Ascending aorta (tissue), 2 donors: ENCODE data around the gene PLCB3. TPM values are rescaled to one million over a fixed set of nuclear protein-coding genes. Genes with fewer than 3 reads are reported as not detected.
A peak's percentile ranks its signal among the peaks of the same experiment; 100 is the strongest.

Experiments
- DNase-seq, 2 donors: peaks; one replicate each; pipeline ENCODE4 v3.0.0-alpha.2; 2019; ENCODE audit warnings: low spot score in 2 of 2
- H3K27ac ChIP-seq, 2 donors: fragments of 200-600 bp; sonication (generic); one replicate each; pipeline ENCODE4 v1.5.1; 2016 to 2017; ENCODE audit warnings: mild to moderate bottlenecking in 1 of 2
- H3K27me3 ChIP-seq: fragments of 200-600 bp; sonication (generic); one replicate; pipeline ENCODE4 v1.5.1; 2017
- H3K36me3 ChIP-seq, 2 donors: fragments of 200-600 bp; sonication (generic); one replicate each; pipeline ENCODE4 v1.5.1; 2016
- H3K4me1 ChIP-seq, 2 donors: fragments of 200-600 bp; sonication (generic); one replicate each; pipeline ENCODE4 v1.5.1; 2016 to 2017; ENCODE audit warnings: mild to moderate bottlenecking in 1 of 2
- H3K4me3 ChIP-seq, 2 donors: fragments of 200-600 bp; sonication (generic); one replicate each; pipeline ENCODE4 v1.5.1; 2016 to 2017; ENCODE audit warnings: mild to moderate bottlenecking in 1 of 2
- H3K9me3 ChIP-seq, 2 donors: fragments of 200-600 bp; sonication (generic); one replicate each; pipeline ENCODE4 v1.5.1; 2016
- CTCF ChIP-seq, 3 experiments: fragments of 200-600 bp in 2 of 3; fragments of 450-650 bp in 1 of 3; sonication (generic) in 2 of 3; IDR thresholded peaks; one replicate each; pipeline ENCODE4 v1.5.1; 2016 to 2019; ENCODE audit warnings: antibody characterized with exemption in 3 of 3, mild to moderate bottlenecking in 1 of 3, moderate library complexity in 1 of 3
- intact Hi-C: fragments of 100-400 bp; cut with DNase I; formaldehyde crosslinking; loops from one replicate; pipeline ENCODE4 v1.15.1; 2023
- total RNA-seq: library from RNA; depleted of rRNA; stranded (reverse); fragments of >200 nt; gene quantifications from one replicate; pipeline ENCODE4 v1.1.0, GENCODE V29; 2016

PLCB3 gene
- total RNA-seq, 1 donor from 2014 or later, result 54.0 TPM

- intact Hi-C loops, result no loop called here
- no peak for TF ChIP-seq CTCF (IDR thresholded peaks at IDR 0.05)
- Histone ChIP-seq H3K27ac (no peak overlapping the region), H3K27me3 (peaks cover 10% of the 10 kb centered on the region), H3K4me3 (peak overlapping the region in 1 of 2 donors; percentile 82), H3K36me3 (peaks cover 0 to 4% of the 10 kb centered on the region in 2 donors), H3K4me1 (peaks cover 5 to 20% of the 10 kb centered on the region in 2 donors), H3K9me3 (no peaks in the 10 kb centered on the region)
- peak in 1 of 2 donors; percentile 61 for DNase-seq
These were observed 35.5 kb downstream of the PLCB3 start for GRCh38 chr11:64286801-64287159.

DNA sequence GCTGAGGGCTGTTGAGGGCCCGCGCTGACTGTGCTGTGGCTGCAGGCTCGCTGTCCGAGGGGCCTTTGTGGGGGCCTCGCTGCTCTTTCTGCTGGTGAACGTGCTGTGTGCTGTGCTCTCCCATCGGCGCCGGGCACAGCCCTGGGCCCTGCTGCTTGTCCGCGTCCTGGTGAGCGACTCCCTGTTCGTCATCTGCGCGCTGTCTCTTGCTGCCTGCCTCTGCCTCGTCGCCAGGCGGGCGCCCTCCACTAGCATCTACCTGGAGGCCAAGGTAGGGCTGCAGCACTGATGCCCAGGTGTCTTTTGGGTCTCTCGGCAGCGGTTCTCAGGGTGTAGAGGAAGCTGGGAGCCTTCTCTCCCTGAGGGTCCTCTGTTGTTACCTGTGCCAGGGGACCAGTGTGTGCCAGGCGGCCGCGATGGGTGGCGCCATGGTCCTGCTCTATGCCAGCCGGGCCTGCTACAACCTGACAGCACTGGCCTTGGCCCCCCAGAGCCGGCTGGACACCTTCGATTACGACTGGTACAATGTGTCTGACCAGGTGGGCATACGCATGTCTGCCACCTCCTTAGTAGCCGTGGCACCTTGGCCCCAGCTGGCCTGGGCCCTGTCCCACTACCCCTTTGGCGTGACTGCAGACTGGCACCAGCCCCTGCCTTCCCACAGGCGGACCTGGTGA is 36.5 kb downstream of the PLCB3 start:
- no peaks in the 10 kb centered on the region for H3K36me3 ChIP-seq
- TF ChIP-seq CTCF (IDR thresholded peaks at IDR 0.05), result no peak
- DNase-seq, result peak in 1 of 2 donors; percentile 62

GRCh38 chr11:64288353-64288750 is 37.0 kb downstream of the PLCB3 start:
- no peak for TF ChIP-seq CTCF (IDR thresholded peaks at IDR 0.05)
- DNase-seq, result no peak
- H3K27me3 ChIP-seq, result peaks cover 13% of the 10 kb centered on the region
- intact Hi-C loops, result no loop called here
- H3K4me1 ChIP-seq, result peaks cover 10 to 24% of the 10 kb centered on the region in 2 donors
- no peaks in the 10 kb centered on the region for H3K36me3 ChIP-seq
- no peak overlapping the region for H3K4me3 ChIP-seq
- no peak overlapping the region for H3K27ac ChIP-seq
- H3K9me3 ChIP-seq, result no peaks in the 10 kb centered on the region

More for the DNA sequence above, 36.5 kb downstream of the PLCB3 start:
- Histone ChIP-seq H3K27ac (no peak overlapping the region), H3K9me3 (no peaks in the 10 kb centered on the region), H3K27me3 (peaks cover 13% of the 10 kb centered on the region), H3K4me1 (peaks cover 10 to 29% of the 10 kb centered on the region in 2 donors), H3K4me3 (no peak overlapping the region)
- intact Hi-C loops, result no loop called here

DNA sequence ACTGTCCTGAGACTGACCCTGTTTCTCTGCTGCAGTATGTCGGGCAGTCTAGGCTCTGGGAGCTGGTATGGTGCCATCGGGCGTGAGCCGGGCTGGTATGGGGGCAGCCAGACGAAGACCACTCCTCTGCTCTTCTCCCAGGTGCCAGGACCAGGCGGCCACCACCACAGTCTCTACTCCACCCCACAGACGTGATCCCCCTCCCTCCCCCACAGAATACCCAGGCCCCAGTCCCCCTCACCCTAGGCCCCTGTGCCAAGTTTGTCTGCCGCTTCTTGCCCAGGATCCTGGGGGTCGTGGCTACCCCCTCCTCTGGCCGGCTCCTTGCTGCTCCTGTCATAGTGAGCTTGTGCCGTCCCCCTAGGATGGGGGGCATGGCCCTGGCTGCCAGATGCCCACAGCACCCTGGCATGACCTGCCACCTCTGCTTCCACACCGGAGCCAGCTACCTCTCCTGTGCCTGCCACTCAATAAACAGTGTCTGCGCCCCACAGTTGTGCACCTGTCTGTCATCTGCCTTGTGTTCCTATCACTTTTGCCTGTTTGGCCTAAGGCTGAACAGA is 37.8 kb downstream of the PLCB3 start:
- no peaks in the 10 kb centered on the region for H3K36me3 ChIP-seq
- H3K4me3 ChIP-seq, result no peak overlapping the region
- no peaks in the 10 kb centered on the region for H3K9me3 ChIP-seq
- no peak for TF ChIP-seq CTCF (IDR thresholded peaks at IDR 0.05)
- no peak for DNase-seq
- intact Hi-C loops, result no loop called here
- H3K27ac ChIP-seq, result no peak overlapping the region
- peaks cover 13% of the 10 kb centered on the region for H3K27me3 ChIP-seq
- H3K4me1 ChIP-seq, result peaks cover 10 to 17% of the 10 kb centered on the region in 2 donors

DNA sequence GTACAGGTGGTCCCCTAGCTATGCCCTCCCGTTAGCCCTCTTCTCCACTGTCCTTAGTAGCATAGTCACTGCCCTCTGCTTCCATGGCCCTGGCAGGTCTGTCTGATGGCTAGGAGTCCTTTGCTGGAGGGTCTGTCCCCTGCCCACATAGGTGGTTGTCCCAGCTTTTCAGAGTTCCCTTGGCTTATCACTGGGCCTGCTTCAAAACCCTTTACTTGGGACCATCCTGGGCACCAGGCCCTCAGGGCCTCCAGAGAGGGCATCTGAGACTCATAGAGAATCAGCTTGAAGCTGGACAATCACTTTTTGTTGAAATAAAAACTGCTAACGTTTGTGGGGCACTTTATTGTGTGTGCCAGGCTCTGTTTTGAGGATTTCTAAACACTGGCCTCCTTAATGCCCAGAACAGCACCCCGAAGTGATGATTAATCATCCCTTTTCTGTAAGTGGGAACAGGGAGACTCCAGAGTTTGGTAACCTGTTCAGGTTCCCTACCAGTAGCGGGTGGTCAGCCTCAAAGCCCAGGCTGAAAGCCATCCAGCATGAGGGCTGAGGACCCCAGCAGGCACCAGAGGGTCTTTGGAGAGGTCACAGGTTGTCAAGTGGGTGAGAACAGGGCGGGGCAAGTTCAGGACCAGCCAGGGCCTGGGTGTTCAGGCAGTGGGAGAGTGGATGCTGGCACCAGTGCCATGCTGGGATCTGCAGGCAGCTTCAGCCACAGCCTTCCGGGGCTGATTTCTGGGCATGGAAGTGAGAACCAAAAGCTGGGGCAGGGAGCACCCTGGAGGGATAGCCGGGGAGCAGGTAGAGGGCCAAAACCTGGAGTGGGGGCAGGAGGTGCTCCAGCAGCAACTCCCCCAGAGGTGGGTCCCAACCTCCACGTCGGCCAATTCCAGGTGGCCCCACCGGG is 39.3 kb downstream of the PLCB3 start:
- Histone ChIP-seq H3K27ac (no peak overlapping the region), H3K9me3 (no peaks in the 10 kb centered on the region), H3K4me3 (no peak overlapping the region), H3K36me3 (no peaks in the 10 kb centered on the region), H3K27me3 (peaks cover 13% of the 10 kb centered on the region), H3K4me1 (peaks cover 10 to 16% of the 10 kb centered on the region in 2 donors)
- intact Hi-C loops, result no loop called here
- no peak for DNase-seq
- no peak for TF ChIP-seq CTCF (IDR thresholded peaks at IDR 0.05)
